ENCODE data around the gene CD69.
A peak's percentile ranks its signal among the peaks of the same experiment; 100 is the strongest.

GRCh38 chr12:9751204-9752144 is 9.2 kb downstream of the CD69 start:
- peak in 3 of 6 experiments; percentile 24 to 48 (median 30) for TF ChIP-seq CTCF (IDR thresholded peaks at IDR 0.05)
- no peak for TF ChIP-seq POLR2A (IDR thresholded peaks at IDR 0.05)

Measured in adrenal gland (tissue), 5 donors.